Tongue (tissue), 3 donors: ENCODE results near the gene INTS14. TPM values are rescaled to one million over a fixed set of nuclear protein-coding genes. Genes with fewer than 3 reads are reported as not detected.

Experiments
- DNase-seq: peaks from one replicate; pipeline ENCODE4 v3.0.0-alpha.2; 2015
- small RNA-seq: library from RNA; depleted of rRNA; stranded (forward); fragments of <200 nt; gene quantifications from one replicate; pipeline ENCODE3, GENCODE V24; 2014; ENCODE audit warnings: low replicate concordance
- total RNA-seq: library from RNA; depleted of rRNA; stranded (reverse); fragments of >200 nt; gene quantifications from one replicate; pipeline ENCODE4 v1.2.3, GENCODE V29; 2014

Gene INTS14
- total RNA-seq, 1 donor from 2014 or later, result 26.8 TPM

- peak; percentile 93 for DNase-seq
Observed at GRCh38 chr15:65530318-65531111, 80.4 kb downstream of the INTS14 start, which contains the start of gene HACD3. Gene HACD3, plus strand, starts transcription at chr15:65530463. Its CDS starts 169 bp downstream, at chr15:65530632.

GRCh38 chr15:65529762-65530317 lies 81.1 kb downstream of the INTS14 start:
- DNase-seq, result no peak

Small RNA genes within 50 kb of the gene (small RNA-seq; reads per million reads assigned to genes)
- not detected for gene RNU6-19P

Other genes with a start within 250 kb of the INTS14 start
- gene IGDCC3, start 233.1 kb downstream of the INTS14 start, total RNA-seq, result 1.7 TPM
- gene IGDCC4, start 188.2 kb downstream of the INTS14 start, total RNA-seq, result 54.8 TPM
- gene DPP8, start 93.4 kb downstream of the INTS14 start, total RNA-seq, result 50.0 TPM
- gene HACD3, start 80.7 kb downstream of the INTS14 start, total RNA-seq, result 50.7 TPM
- 5.1 TPM for gene SLC24A1, start 10.8 kb upstream of the INTS14 start, total RNA-seq
- gene DENND4A, start 181.2 kb upstream of the INTS14 start, total RNA-seq, result 58.4 TPM